OCI-LY3 (cell line): ENCODE data around the gene TESK1.

Experiments used
- H2AFZ ChIP-seq: fragments of 200-600, 300-600 bp; shearing (Covaris generic); 2 replicates; pipeline ENCODE4 v1.6.0; 2014; ENCODE audit warnings: antibody characterized with exemption, low read depth, low read length
- H3K27ac ChIP-seq: fragments of 200-600, 300-600 bp; sonication (generic); 2 replicates; pipeline ENCODE4 v1.5.1; 2014; ENCODE audit warnings: mild to moderate bottlenecking, low read length, moderate library complexity, mixed read lengths
- H3K27me3 ChIP-seq: fragments of 200-600, 300-600 bp; sonication (generic); 2 replicates; pipeline ENCODE4 v1.6.1; 2014; ENCODE audit warnings: low read depth, low read length, mixed read lengths
- H3K36me3 ChIP-seq: fragments of 200-600, 300-600 bp; sonication (generic); replicated peaks from 2 replicates; pipeline ENCODE3; 2014; ENCODE audit warnings: low read depth, low read length, mixed read lengths
- H3K4me1 ChIP-seq: fragments of 300-600, 200-600 bp; sonication (generic); 2 replicates; pipeline ENCODE4 v1.6.1; 2014; ENCODE audit warnings: low read length, mixed read lengths
- H3K4me2 ChIP-seq: fragments of 200-600, 300-600 bp; sonication (generic); 2 replicates; pipeline ENCODE4 v1.6.1; 2014; ENCODE audit warnings: low read length, mixed read lengths
- H3K4me3 ChIP-seq: fragments of 300-600, 200-600 bp; sonication (generic); 2 replicates; pipeline ENCODE4 v1.5.1; 2014; ENCODE audit warnings: antibody characterized with exemption, mild to moderate bottlenecking, low read length, moderate library complexity
- H3K79me2 ChIP-seq: fragments of 300-600, 200-600 bp; shearing (Covaris generic); 2 replicates; pipeline ENCODE4 v1.6.1; 2014; ENCODE audit warnings: mild to moderate bottlenecking, low read length, mixed read lengths
- H3K9ac ChIP-seq: fragments of 300-600, 200-600 bp; shearing (Covaris generic); 2 replicates; pipeline ENCODE4 v1.6.0; 2014; ENCODE audit warnings: mild to moderate bottlenecking, low read length, moderate library complexity
- H3K9me3 ChIP-seq: fragments of 200-600, 300-600 bp; shearing (Covaris generic); 2 replicates; pipeline ENCODE4 v1.6.1; 2014; ENCODE audit warnings: low read length, mixed read lengths; ENCODE audit not compliant: insufficient read depth
- H4K20me1 ChIP-seq: fragments of 200-600, 300-600 bp; sonication (generic); 2 replicates; pipeline ENCODE4 v1.6.1; 2016; ENCODE audit warnings: low read length, mixed read lengths; ENCODE audit not compliant: insufficient read depth
- CTCF ChIP-seq: fragments of 200-600, 300-600 bp; sonication (generic); IDR thresholded peaks from 2 replicates; pipeline ENCODE4 v1.5.1; 2014; ENCODE audit warnings: antibody characterized with exemption, low read length, low read depth
- EZH2phosphoT487 ChIP-seq: fragments of 200-600 bp; shearing (Covaris generic); IDR thresholded peaks from 2 replicates; pipeline ENCODE4 v1.6.1; 2018; ENCODE audit warnings: antibody characterized with exemption, mixed run types, low read depth

Gene TESK1

DNA sequence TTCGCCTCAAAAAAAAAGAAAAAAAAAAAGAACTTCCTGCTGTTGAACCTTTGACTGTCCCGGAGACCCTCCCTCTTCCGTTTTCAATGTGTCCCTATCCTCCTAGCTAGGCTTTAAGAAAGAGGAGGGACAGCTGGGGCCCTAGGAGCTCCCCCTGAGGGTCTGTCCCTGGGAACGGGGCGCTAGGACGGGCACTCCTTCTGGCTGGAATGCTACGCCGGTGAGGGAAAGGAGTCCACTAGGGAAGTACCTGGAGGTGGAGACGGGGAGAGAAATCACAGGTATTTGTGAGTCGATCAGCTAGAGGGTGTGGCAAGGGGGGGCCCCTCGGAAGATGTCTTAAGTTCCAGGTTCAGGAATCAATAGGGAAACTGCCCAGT lies 41.1 kb downstream of the TESK1 start:
- Histone ChIP-seq H3K79me2 (peaks cover 10% of the 10 kb centered on the region), H3K9ac (peak overlapping the region; percentile 72), H3K9me3 (no peaks in the 10 kb centered on the region), H3K27ac (peak overlapping the region; percentile 35), H3K36me3 (peaks cover 3% of the 10 kb centered on the region), H3K4me1 (peaks cover 45% of the 10 kb centered on the region), H3K4me2 (peak overlapping the region; percentile 96), H2AFZ (peak overlapping the region; percentile 79; the same call in 1 of the 2 replicates), H4K20me1 (no peaks in the 10 kb centered on the region), H3K4me3 (peak overlapping the region; percentile 83), H3K27me3 (no peaks in the 10 kb centered on the region)
- no peak for TF ChIP-seq CTCF
- no peak for TF ChIP-seq EZH2phosphoT487

DNA sequence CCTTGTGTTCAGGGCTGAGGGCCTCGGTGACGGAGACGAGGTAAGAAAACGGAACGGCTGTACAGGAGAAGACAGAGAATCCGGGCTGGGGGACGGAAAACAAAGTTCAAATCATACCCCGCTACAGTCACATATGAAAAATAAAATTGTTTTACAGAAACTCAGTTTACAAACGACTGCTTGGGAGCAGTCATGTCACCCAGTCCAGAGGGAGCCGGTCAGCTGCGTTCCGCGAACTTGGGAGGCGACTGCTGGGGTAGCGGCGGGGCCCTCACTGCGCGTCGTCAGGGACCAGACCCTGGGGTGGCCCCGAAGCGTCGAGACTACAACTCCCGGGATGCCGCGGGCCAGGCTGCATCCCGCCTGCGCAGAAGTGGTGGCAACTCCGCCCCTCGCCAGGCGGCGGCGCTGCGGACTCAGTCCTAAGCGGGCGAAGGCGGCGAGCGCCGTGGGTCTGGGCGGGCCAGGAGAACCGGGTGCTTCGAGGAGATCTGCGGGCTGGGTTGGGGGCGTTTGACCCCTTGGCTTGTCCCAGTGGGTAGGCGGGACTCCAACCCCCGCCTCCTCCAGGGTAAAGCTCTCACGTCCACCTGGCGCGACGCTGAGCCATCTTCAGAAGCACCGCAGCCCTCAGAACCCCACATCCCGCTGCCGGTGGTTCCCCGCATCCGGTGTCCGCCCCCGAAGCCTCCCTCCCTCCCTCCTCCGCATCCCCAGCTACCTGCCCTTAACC lies 41.6 kb downstream of the TESK1 start:
- Histone ChIP-seq H3K9me3 (no peaks in the 10 kb centered on the region), H3K4me3 (peak overlapping the region; percentile 83), H3K36me3 (peaks cover 3% of the 10 kb centered on the region), H3K27me3 (no peaks in the 10 kb centered on the region), H3K9ac (peak overlapping the region; percentile 72), H4K20me1 (no peaks in the 10 kb centered on the region), H3K4me2 (peak overlapping the region; percentile 96), H3K4me1 (peaks cover 50% of the 10 kb centered on the region), H3K79me2 (peaks cover 10% of the 10 kb centered on the region), H2AFZ (peak overlapping the region; percentile 79), H3K27ac (peak overlapping the region; percentile 35)
- TF ChIP-seq EZH2phosphoT487 (no peak), CTCF (peak; percentile 75)

- Histone ChIP-seq H3K27ac (peak overlapping the region; percentile 66), H3K36me3 (no peaks in the 10 kb centered on the region), H3K4me2 (peak overlapping the region; percentile 99), H3K27me3 (no peaks in the 10 kb centered on the region), H3K4me3 (peak overlapping the region; percentile 88), H3K4me1 (peaks cover 59% of the 10 kb centered on the region), H4K20me1 (no peaks in the 10 kb centered on the region), H3K79me2 (peaks cover 10% of the 10 kb centered on the region), H3K9ac (peak overlapping the region; percentile 89), H2AFZ (peak overlapping the region; percentile 73), H3K9me3 (no peaks in the 10 kb centered on the region)
- TF ChIP-seq EZH2phosphoT487: no peak
- TF ChIP-seq CTCF: no peak
Measured at GRCh38 chr9:35649431-35650340, 44.6 kb downstream of the TESK1 start.
